Subcutaneous abdominal adipose tissue (tissue), 5 donors: Measurements from ENCODE around the gene AKAP3.

ENCODE experiments used
- H3K27ac ChIP-seq: one replicate; pipeline ENCODE4 v1.7.0; 2013; ENCODE audit warnings: low read depth, mild to moderate bottlenecking, inconsistent platforms, low read length, moderate library complexity
- H3K27me3 ChIP-seq, 5 donors: one replicate each; pipeline ENCODE4 v1.7.0; 2013; ENCODE audit warnings: low read length in 5 of 5, inconsistent platforms in 1 of 5; ENCODE audit not compliant: control insufficient read depth in 5 of 5, insufficient read depth in 4 of 5
- H3K36me3 ChIP-seq, 5 donors: one replicate each; pipeline ENCODE4 v1.7.0; 2013; ENCODE audit warnings: low read length in 5 of 5; ENCODE audit not compliant: control insufficient read depth in 5 of 5, insufficient read depth in 5 of 5
- H3K4me1 ChIP-seq, 5 donors: one replicate each; pipeline ENCODE4 v1.7.0; 2013; ENCODE audit warnings: low read length in 5 of 5, mild to moderate bottlenecking in 3 of 5, moderate library complexity in 1 of 5; ENCODE audit not compliant: control insufficient read depth in 5 of 5, insufficient read depth in 5 of 5
- H3K4me3 ChIP-seq, 5 donors: one replicate each; pipeline ENCODE4 v1.7.0; 2013; ENCODE audit warnings: low read length in 5 of 5, low read depth in 1 of 5
- H3K9ac ChIP-seq, 5 donors: one replicate each; pipeline ENCODE4 v1.7.0; 2013; ENCODE audit warnings: low read length in 5 of 5, mild to moderate bottlenecking in 4 of 5, moderate library complexity in 3 of 5
- H3K9me3 ChIP-seq, 5 donors: one replicate each; pipeline ENCODE4 v1.7.0; 2013; ENCODE audit warnings: low read length in 5 of 5; ENCODE audit not compliant: control insufficient read depth in 5 of 5
- donor health status: healthy.
- donor health status: healthy.
- donor health status: healthy.
- donor health status: healthy.
- donor health status: healthy.

The AKAP3 gene

DNA sequence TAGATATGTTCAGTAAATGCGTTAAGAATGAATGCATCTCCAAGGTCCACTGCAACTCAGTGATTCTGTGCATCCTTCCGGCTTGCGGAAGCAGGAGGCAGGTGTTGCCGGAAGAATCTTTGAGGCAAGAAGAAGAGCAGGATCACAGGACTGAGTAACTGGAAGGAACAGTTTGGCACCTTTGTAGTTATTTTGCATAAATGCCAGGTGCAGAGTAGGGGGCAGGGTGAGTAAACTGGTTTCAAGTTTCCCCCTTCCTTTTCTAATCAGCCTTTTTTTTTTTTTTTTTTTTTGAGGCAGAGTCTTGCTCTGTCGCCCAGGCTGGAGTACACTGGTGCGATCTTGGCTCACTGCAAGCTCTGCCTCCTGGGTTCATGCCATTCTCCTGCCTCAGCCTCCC is 64.6 kb downstream of the AKAP3 start:
- Histone ChIP-seq H3K4me1 (peaks cover 0 to 6% (median 0%) of the 10 kb centered on the region in 5 donors), H3K9me3 (no peaks in the 10 kb centered on the region), H3K27ac (no peak overlapping the region), H3K9ac (no peak overlapping the region), H3K27me3 (peaks cover 0 to 6% (median 4%) of the 10 kb centered on the region in 5 donors), H3K4me3 (no peak overlapping the region), H3K36me3 (no peaks in the 10 kb centered on the region)

DNA sequence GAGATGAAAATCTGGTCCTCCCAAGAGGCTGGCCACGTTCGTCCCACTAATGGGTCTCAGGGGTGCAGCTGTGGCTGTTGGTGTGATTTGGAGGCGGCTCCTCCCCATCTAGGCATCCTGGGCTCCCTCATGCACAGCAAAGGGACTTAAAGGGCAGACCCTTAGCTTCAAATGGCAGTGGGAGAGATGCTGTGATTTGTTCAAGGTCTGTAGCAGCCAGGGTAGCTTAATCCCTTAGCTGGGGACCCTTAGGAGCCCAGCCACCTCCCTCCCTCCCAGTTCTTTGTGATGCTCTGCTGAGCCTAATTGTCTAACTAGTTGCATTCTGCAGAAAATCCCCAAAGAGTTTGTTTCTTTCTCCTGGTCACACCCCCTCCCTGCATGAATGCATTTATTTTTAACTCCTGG is 68.6 kb downstream of the AKAP3 start:
- no peak overlapping the region for H3K4me3 ChIP-seq
- H3K27ac ChIP-seq, result no peak overlapping the region
- peaks cover 0 to 5% (median 0%) of the 10 kb centered on the region in 5 donors for H3K27me3 ChIP-seq
- no peak overlapping the region for H3K9ac ChIP-seq
- H3K4me1 ChIP-seq, result peaks cover 0 to 6% (median 0%) of the 10 kb centered on the region in 5 donors
- no peaks in the 10 kb centered on the region for H3K36me3 ChIP-seq
- no peaks in the 10 kb centered on the region for H3K9me3 ChIP-seq

DNA sequence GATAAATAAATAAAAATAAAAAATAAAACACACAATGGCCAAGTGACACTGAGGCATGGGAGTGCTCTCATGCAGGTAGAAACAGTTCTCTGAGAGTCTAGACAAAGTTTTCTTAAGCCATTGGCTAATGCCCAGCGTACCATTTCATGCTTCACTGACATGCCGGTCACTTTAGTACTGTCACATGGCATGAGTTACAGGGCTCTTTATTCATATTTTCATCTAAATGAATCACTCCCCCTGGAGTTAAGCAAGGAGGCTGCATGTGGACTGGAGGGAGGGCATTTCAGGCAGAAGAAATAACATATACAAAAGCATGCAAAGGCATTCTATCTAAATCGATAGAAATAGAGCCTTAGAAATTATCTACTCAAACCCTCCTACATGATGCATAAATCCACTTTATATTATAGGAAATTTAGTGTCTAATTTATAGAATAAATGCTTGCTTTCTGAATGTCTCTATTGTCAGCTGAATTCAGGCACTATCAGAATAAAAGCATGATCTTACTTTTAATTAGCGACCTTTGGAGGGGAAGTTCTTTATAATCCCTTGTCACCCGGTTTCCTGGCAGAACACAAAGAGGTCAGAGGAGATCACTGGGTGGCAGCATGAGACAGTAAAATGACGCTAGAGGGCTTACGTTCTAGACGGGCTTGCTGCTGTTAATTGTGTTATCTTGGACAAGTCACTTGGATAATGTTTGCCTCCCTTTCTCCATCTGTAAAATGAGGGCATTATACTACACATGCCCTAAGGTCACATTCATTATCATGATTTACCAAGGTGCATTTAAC is 69.3 kb downstream of the AKAP3 start:
- Histone ChIP-seq H3K4me1 (peaks cover 0 to 6% (median 0%) of the 10 kb centered on the region in 5 donors), H3K27ac (no peak overlapping the region), H3K27me3 (peaks cover 0 to 5% (median 0%) of the 10 kb centered on the region in 5 donors), H3K36me3 (no peaks in the 10 kb centered on the region), H3K9ac (no peak overlapping the region), H3K4me3 (no peak overlapping the region), H3K9me3 (no peaks in the 10 kb centered on the region)

DNA sequence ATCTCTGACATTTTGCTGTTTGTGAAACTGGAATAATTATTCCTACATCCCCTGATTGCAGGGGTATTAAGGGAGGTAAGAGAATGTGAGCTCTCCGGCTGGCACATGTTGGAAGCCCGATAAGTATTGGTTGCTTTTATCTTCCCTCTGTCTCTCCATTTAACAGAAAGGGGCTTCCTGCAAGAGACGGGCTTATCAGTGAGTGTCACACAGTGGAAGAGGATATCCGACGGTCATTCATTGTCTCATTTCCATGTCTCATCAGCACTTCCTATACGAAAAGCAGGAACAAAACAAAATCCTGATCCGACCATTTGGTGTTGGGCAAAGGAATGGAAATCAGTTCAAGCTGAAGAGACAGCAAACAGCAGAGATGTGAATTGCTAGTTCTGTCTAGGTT is 76.2 kb downstream of the AKAP3 start:
- peaks cover 0 to 8% (median 6%) of the 10 kb centered on the region in 5 donors for H3K4me1 ChIP-seq
- no peaks in the 10 kb centered on the region for H3K9me3 ChIP-seq
- no peaks in the 10 kb centered on the region for H3K36me3 ChIP-seq
- H3K9ac ChIP-seq, result no peak overlapping the region
- H3K27ac ChIP-seq, result no peak overlapping the region
- no peak overlapping the region for H3K4me3 ChIP-seq
- no peaks in the 10 kb centered on the region for H3K27me3 ChIP-seq

DNA sequence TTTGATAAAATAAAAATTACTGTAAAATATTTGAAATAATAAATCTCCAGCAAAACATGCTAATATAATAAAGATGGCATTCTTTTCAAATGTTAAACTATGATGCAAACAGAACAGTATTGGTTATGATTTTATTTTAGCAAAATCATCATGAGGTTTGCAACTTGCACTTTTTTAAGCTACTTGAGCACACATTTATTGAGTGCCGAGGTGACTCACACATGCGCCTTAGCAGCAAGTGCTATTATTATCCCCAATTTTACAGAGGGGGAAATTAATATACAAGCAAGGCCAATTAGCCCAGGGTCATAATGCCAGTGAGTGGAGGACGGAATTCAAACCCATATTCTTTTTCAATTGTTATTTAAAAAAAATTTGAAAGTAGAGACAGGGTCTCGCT is 79.6 kb downstream of the AKAP3 start:
- Histone ChIP-seq H3K4me3 (no peak overlapping the region), H3K27me3 (peaks cover 0 to 3% (median 0%) of the 10 kb centered on the region in 5 donors), H3K9ac (no peak overlapping the region), H3K36me3 (no peaks in the 10 kb centered on the region), H3K4me1 (peaks cover 0 to 17% (median 6%) of the 10 kb centered on the region in 5 donors), H3K9me3 (no peaks in the 10 kb centered on the region), H3K27ac (no peak overlapping the region)

DNA sequence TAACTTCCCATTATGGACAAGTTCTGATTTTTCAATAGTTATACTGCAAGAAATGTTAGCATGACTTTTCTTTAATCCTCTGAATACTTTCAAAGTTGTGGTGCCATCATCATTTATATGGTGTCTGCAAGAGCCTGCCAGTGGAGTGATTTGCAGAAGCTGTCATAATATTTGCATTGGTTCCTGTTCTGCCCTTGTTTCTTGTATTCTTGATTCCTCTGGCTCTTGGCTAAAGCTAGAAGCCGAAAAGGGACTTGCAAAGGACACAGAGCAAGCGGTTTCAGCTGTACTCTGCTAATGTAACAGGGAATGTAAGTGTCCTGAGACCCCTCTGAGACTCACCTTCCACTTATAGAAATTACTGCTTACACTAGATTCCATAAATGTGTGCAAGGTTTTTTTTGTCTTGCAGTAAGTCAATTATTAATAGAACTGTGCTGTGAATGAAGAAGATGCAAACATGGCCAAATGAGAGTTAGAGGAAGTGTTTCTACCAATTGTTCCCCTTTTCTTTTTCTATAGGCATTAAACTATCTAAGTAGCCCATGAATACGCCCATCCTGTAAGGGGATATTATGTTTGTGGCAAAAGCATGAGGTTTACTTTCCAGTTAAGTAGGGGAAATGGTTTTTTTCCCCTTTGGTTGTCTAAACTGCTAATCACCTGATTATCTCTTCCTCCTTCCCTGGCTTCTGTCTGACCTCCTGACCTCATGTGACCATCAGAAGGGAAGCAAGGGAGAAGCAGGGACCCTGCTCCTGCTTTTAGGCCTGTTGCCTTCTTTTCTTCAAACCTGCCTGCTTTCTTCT is 81.6 kb downstream of the AKAP3 start:
- peaks cover 0 to 3% (median 0%) of the 10 kb centered on the region in 5 donors for H3K27me3 ChIP-seq
- no peak overlapping the region for H3K4me3 ChIP-seq

DNA sequence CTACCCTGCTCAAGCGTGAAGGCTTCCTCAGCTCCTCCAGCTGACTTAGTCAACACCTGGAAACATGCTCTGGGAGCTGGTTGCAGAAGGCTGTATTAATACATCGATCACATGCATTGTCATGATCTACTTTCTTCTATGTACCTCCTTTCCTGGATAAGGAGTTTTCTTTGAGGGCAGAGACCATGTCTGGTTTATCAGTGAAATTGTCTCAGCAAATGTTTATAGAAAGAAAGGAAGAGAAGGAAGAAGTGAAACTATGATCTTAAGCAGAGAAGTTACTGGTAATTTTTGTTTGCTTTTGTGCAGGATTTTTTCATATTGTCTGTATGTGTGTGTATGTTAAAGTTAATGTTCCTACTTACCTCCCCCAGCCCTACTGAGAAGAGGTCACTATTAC is 82.4 kb downstream of the AKAP3 start:
- H3K36me3 ChIP-seq, result no peaks in the 10 kb centered on the region
- H3K4me3 ChIP-seq, result no peak overlapping the region
- H3K9me3 ChIP-seq, result no peaks in the 10 kb centered on the region
- H3K27me3 ChIP-seq, result peaks cover 0 to 3% (median 0%) of the 10 kb centered on the region in 5 donors
- H3K9ac ChIP-seq, result no peak overlapping the region
- no peak overlapping the region for H3K27ac ChIP-seq
- peaks cover 0 to 29% (median 17%) of the 10 kb centered on the region in 5 donors for H3K4me1 ChIP-seq

More for the DNA sequence above, 81.6 kb downstream of the AKAP3 start:
- no peak overlapping the region for H3K9ac ChIP-seq
- H3K27ac ChIP-seq, result no peak overlapping the region
- H3K36me3 ChIP-seq, result no peaks in the 10 kb centered on the region
- H3K4me1 ChIP-seq, result peaks cover 0 to 22% (median 11%) of the 10 kb centered on the region in 5 donors
- H3K9me3 ChIP-seq, result no peaks in the 10 kb centered on the region
